ENCODE data around the gene FBF1. TPM values are rescaled to one million over a fixed set of nuclear protein-coding genes. Genes with fewer than 3 reads are reported as not detected.

FBF1 gene
- polyA plus RNA-seq, 5 donors: 6.6 to 9.6 (median 7.9) TPM

GRCh38 chr17:75917141-75917916 is 23.5 kb downstream of the FBF1 start:
- DNase-seq: no peak

GRCh38 chr17:75915268-75915667 is 25.6 kb downstream of the FBF1 start:
- DNase-seq: no peak

- DNase-seq: no peak
Measured at GRCh38 chr17:75914643-75915267, 26.1 kb downstream of the FBF1 start.

GRCh38 chr17:75913537-75914210 is 27.2 kb downstream of the FBF1 start:
- no peak for DNase-seq

GRCh38 chr17:75910699-75911098 is 30.1 kb downstream of the FBF1 start:
- DNase-seq: no peak

- DNase-seq: no peak
Measured at GRCh38 chr17:75909812-75910274, 31.0 kb downstream of the FBF1 start.

- no peak for DNase-seq
Measured at GRCh38 chr17:75909051-75909811, 31.6 kb downstream of the FBF1 start.

- DNase-seq: no peak
Measured at GRCh38 chr17:75908201-75908600, 32.6 kb downstream of the FBF1 start.

GRCh38 chr17:75906143-75906884 is 34.5 kb downstream of the FBF1 start:
- no peak for DNase-seq

GRCh38 chr17:75904749-75905521 is 35.9 kb downstream of the FBF1 start, which contains the start of gene MRPL38:
Gene MRPL38, minus strand, starts transcription at chr17:75904884. Its CDS starts 9 bp downstream, at chr17:75904875.
- DNase-seq: peak; percentile 92 to 94

GRCh38 chr17:75902406-75902805 is 38.4 kb downstream of the FBF1 start:
- DNase-seq: no peak

- DNase-seq: no peak
Measured at GRCh38 chr17:75901727-75902126, 39.1 kb downstream of the FBF1 start.

- no peak for DNase-seq
Measured at GRCh38 chr17:75900691-75901533, 39.9 kb downstream of the FBF1 start.

- no peak for DNase-seq
Measured at GRCh38 chr17:75899767-75900468, 40.9 kb downstream of the FBF1 start.

- no peak for DNase-seq
Measured at GRCh38 chr17:75899353-75899752, 41.5 kb downstream of the FBF1 start.

GRCh38 chr17:75898791-75899190 is 42.1 kb downstream of the FBF1 start:
- DNase-seq: no peak

GRCh38 chr17:75898065-75898464 is 42.8 kb downstream of the FBF1 start:
- no peak for DNase-seq

GRCh38 chr17:75897160-75898019 is 43.5 kb downstream of the FBF1 start:
- no peak for DNase-seq
